ENCODE results near the gene TAF5L. TPM values are rescaled to one million over a fixed set of nuclear protein-coding genes. Genes with fewer than 3 reads are reported as not detected.
A peak's percentile ranks its signal among the peaks of the same experiment; 100 is the strongest.

TAF5L gene
- polyA plus RNA-seq, 1 donor (not counting 4 experiments of a cell fraction or from before 2014, with no cell fraction given): 23.7 TPM

- H3K4me2 ChIP-seq (ENCODE audit: control insufficient read depth, extremely low read depth, insufficient read depth, low read depth, low read length): no peak overlapping the region
These were observed 44.4 kb downstream of the TAF5L start for GRCh38 chr1:229581485-229581884.

GRCh38 chr1:229579059-229579673, 46.8 kb downstream of the TAF5L start:
- Histone ChIP-seq H3K79me2 (ENCODE audit: control insufficient read depth, insufficient read depth, low read length) (no peaks in the 10 kb centered on the region), H4K20me1 (ENCODE audit: control insufficient read depth, extremely low read depth, insufficient read depth, low read length) (no peaks in the 10 kb centered on the region), H3K4me1 (ENCODE audit: control insufficient read depth, extremely low read depth, insufficient read depth, low read length) (peaks cover 6% of the 10 kb centered on the region), H3K4me3 (ENCODE audit: control insufficient read depth in 2 of 3, extremely low read depth in 1 of 3, insufficient read depth in 2 of 3, low read depth in 1 of 3, low read length in 3 of 3) (peak overlapping the region in 2 of 3 experiments; percentile 2), H3K4me2 (ENCODE audit: control insufficient read depth, extremely low read depth, insufficient read depth, low read depth, low read length) (peak overlapping the region; percentile 56), H3K9me1 (ENCODE audit: control insufficient read depth, extremely low read depth, insufficient read depth, low read length) (no peaks in the 10 kb centered on the region), H3K36me3 (ENCODE audit: control insufficient read depth in 2 of 2, extremely low read depth in 1 of 2, insufficient read depth in 2 of 2, low read length in 2 of 2) (no peaks in the 10 kb centered on the region), H3K27ac (ENCODE audit: control insufficient read depth, insufficient read depth, low read length) (no peak overlapping the region), H2AFZ (ENCODE audit: control insufficient read depth, low read length) (peak overlapping the region; percentile 41), H3K9ac (ENCODE audit: control insufficient read depth, extremely low read depth, insufficient read depth, low read length) (no peak overlapping the region), H3K9me3 (ENCODE audit: control insufficient read depth, low read depth, low read length) (no peaks in the 10 kb centered on the region), H3K27me3 (ENCODE audit: control insufficient read depth, extremely low read depth, insufficient read depth, low read length) (no peaks in the 10 kb centered on the region)
- no peak for FAIRE-seq
- DNase-seq (ENCODE audit: low read depth, low spot score): no peak
- dilution Hi-C loops (cut with MboI; ENCODE audit: extremely low pct_ligation_motif_present, low sequenced_read_pairs): no loop called here
- TF ChIP-seq CTCF (optimal IDR thresholded peaks at IDR 0.05 in 1 of 3, IDR thresholded peaks at IDR 0.05 in 1 of 3, conservative IDR thresholded peaks at IDR 0.05 in 1 of 3; ENCODE audit: extremely low read depth in 1 of 3, insufficient read depth in 2 of 3, low read length in 3 of 3) (no peak), EZH2 (IDR thresholded peaks at IDR 0.05; ENCODE audit: low read length) (no peak)

More at GRCh38 chr1:229581485-229581884, 44.4 kb downstream of the TAF5L start:
- Histone ChIP-seq H3K9me1 (ENCODE audit: control insufficient read depth, extremely low read depth, insufficient read depth, low read length) (no peaks in the 10 kb centered on the region), H3K79me2 (ENCODE audit: control insufficient read depth, insufficient read depth, low read length) (no peaks in the 10 kb centered on the region), H2AFZ (ENCODE audit: control insufficient read depth, low read length) (no peak overlapping the region), H3K27me3 (ENCODE audit: control insufficient read depth, extremely low read depth, insufficient read depth, low read length) (no peaks in the 10 kb centered on the region), H3K4me1 (ENCODE audit: control insufficient read depth, extremely low read depth, insufficient read depth, low read length) (peaks cover 6% of the 10 kb centered on the region), H3K9me3 (ENCODE audit: control insufficient read depth, low read depth, low read length) (no peaks in the 10 kb centered on the region), H3K36me3 (ENCODE audit: control insufficient read depth in 2 of 2, extremely low read depth in 1 of 2, insufficient read depth in 2 of 2, low read length in 2 of 2) (no peaks in the 10 kb centered on the region), H3K27ac (ENCODE audit: control insufficient read depth, insufficient read depth, low read length) (no peak overlapping the region), H4K20me1 (ENCODE audit: control insufficient read depth, extremely low read depth, insufficient read depth, low read length) (no peaks in the 10 kb centered on the region), H3K4me3 (ENCODE audit: control insufficient read depth in 2 of 3, extremely low read depth in 1 of 3, insufficient read depth in 2 of 3, low read depth in 1 of 3, low read length in 3 of 3) (no peak overlapping the region), H3K9ac (ENCODE audit: control insufficient read depth, extremely low read depth, insufficient read depth, low read length) (no peak overlapping the region)
- TF ChIP-seq EZH2 (IDR thresholded peaks at IDR 0.05; ENCODE audit: low read length) (no peak), CTCF (optimal IDR thresholded peaks at IDR 0.05 in 1 of 3, IDR thresholded peaks at IDR 0.05 in 1 of 3, conservative IDR thresholded peaks at IDR 0.05 in 1 of 3; ENCODE audit: extremely low read depth in 1 of 3, insufficient read depth in 2 of 3, low read length in 3 of 3) (no peak)
- dilution Hi-C loops (cut with MboI; ENCODE audit: extremely low pct_ligation_motif_present, low sequenced_read_pairs): no loop called here
- DNase-seq (ENCODE audit: low read depth, low spot score): no peak
- FAIRE-seq: no peak

All from keratinocyte (primary cell).